Astrocyte of the spinal cord (primary cell): ENCODE data around the gene DSCAML1.

ENCODE experiments used
- DNase-seq: peaks from one replicate; pipeline ENCODE4 v3.0.0; 2011; ENCODE audit warnings: low read depth, low spot score
- H3K4me3 ChIP-seq: 2 replicates; pipeline ENCODE4 v1.5.1; 2011; ENCODE audit warnings: low read depth, mild to moderate bottlenecking, low read length, moderate library complexity
- in situ Hi-C: cut with HindIII; loops from 2 replicates; pipeline ENCODE4 v1.10.0; 2017; ENCODE audit warnings: low sequenced_read_pairs
- TF ChIP-seq, protein P1 (sequence below): IDR thresholded peaks from 2 replicates; pipeline ENCODE4 v1.5.1; 2012; ENCODE audit warnings: low read depth, mild to moderate bottlenecking, low read length, inconsistent platforms

Gene DSCAML1

DNA sequence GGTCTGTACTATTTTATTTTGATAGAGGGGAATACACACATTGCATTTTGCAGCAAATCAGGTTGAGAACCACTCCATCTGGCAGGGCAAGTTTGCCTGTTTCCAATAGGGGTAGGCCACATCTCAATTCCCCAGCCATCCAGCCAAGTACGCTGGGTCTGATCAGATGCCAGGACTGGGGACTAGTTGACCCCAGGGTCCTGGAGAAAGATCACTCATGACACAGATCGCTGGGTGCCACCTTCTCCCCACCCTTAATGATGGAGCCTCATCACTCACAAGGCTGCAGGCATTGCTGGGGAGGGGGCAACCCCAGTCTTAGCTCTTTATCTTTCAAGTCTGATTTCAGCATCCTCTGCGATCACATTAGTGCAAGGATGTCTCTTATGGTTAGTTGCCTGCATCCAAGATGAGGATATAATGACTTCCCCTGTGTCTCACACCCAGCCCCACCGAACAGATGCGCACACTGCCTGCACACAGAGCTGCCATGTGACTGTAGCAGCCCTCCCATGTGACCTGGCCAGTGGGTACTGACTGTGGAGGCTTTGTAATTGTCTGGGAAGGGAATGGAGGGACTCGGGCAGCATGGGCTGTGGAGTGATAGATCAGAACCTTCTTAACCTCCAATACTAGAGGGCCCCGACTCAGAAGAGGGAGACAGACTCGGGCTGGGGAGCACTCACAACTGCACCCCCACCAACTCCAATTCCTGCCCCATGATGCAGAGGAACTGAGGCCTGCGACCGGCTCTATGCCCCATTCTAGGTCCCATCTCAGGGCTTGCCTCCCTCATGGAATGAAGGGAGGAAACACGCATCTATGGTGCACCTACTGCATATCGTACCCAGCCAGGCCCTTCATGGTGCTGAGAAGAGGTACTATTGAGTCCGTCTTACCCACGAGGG lies 155.8 kb downstream of the DSCAML1 start:
- TF ChIP-seq, protein P1, sequence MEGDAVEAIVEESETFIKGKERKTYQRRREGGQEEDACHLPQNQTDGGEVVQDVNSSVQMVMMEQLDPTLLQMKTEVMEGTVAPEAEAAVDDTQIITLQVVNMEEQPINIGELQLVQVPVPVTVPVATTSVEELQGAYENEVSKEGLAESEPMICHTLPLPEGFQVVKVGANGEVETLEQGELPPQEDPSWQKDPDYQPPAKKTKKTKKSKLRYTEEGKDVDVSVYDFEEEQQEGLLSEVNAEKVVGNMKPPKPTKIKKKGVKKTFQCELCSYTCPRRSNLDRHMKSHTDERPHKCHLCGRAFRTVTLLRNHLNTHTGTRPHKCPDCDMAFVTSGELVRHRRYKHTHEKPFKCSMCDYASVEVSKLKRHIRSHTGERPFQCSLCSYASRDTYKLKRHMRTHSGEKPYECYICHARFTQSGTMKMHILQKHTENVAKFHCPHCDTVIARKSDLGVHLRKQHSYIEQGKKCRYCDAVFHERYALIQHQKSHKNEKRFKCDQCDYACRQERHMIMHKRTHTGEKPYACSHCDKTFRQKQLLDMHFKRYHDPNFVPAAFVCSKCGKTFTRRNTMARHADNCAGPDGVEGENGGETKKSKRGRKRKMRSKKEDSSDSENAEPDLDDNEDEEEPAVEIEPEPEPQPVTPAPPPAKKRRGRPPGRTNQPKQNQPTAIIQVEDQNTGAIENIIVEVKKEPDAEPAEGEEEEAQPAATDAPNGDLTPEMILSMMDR = no peak
- DNase-seq = no peak
- H3K4me3 ChIP-seq = no peak overlapping the region
- in situ Hi-C loops = no loop called here

DNA sequence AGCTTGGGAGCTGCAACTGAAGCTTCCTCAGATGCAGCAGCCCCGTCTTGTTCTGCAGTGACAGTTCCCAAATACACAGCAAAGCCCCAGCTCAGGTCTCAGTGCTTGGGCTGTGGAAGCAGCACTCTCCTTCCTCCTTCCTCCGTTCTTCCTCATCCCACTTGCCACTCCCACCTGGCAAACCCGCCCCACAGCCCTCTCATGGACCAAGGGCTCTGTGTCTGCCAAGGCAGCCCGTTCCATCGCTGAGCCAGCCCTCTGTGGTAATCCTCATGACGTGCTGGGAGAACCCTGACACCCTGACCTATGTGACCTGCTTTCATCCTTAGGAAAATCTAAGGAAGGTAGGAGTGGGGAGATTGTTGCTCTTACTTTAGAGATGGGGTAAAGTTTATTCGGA lies 157.0 kb downstream of the DSCAML1 start:
- H3K4me3 ChIP-seq = no peak overlapping the region
- in situ Hi-C loops = no loop called here
- no peak for DNase-seq
- TF ChIP-seq, protein P1 = no peak

DNA sequence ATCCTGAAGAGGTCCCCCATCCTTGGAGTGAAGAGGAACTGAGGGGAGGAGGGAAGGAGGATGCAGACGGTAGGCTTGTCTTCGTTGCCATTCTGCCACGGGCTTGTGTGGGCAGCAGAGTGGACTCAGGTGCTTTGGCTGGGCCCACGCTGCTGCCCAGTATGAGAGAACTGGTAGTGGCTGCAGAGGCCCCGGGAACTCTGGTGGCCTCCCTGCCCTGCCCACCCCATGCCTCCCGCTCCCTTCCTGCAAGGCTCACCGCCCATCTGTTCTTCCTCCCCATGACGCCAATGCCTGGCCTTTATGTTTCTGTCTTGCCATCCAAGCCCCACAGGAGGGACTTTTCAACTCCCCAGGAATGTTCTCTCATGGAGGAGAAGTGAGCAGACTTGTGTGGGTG lies 157.4 kb downstream of the DSCAML1 start:
- in situ Hi-C loops = no loop called here
- TF ChIP-seq, protein P1 = no peak
- no peak overlapping the region for H3K4me3 ChIP-seq
- no peak for DNase-seq

DNA sequence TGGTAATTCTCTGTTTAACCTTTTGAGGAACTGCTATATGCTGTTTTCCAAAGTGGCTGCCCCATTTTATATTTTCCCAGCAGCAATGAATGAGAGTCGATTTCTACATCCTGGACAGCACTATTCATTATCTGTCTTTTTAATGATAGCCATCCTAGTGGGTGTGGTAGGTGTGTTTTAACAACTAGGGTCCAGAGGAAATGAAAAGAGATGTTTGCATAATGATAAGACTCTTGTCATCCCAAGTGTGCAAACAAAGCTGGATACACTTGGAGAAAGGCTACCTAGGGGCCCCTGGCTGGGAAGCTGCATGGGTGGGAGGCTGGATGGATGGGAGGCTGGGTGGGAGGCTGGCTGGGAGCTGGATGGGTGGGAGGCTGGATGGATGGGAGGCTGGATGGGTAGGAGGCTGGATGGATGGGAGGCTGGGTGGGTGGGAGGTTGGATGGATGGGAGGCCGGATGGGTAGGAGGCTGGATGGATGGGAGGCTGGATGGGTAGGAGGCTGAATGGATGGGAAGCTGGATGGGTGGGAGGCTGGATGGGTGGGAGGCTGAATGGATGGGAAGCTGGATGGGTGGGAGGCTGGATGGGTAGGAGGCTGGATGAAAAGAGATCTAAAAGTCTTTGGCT lies 158.0 kb downstream of the DSCAML1 start:
- no peak overlapping the region for H3K4me3 ChIP-seq
- DNase-seq = no peak
- TF ChIP-seq, protein P1 = no peak
- in situ Hi-C loops = no loop called here

DNA sequence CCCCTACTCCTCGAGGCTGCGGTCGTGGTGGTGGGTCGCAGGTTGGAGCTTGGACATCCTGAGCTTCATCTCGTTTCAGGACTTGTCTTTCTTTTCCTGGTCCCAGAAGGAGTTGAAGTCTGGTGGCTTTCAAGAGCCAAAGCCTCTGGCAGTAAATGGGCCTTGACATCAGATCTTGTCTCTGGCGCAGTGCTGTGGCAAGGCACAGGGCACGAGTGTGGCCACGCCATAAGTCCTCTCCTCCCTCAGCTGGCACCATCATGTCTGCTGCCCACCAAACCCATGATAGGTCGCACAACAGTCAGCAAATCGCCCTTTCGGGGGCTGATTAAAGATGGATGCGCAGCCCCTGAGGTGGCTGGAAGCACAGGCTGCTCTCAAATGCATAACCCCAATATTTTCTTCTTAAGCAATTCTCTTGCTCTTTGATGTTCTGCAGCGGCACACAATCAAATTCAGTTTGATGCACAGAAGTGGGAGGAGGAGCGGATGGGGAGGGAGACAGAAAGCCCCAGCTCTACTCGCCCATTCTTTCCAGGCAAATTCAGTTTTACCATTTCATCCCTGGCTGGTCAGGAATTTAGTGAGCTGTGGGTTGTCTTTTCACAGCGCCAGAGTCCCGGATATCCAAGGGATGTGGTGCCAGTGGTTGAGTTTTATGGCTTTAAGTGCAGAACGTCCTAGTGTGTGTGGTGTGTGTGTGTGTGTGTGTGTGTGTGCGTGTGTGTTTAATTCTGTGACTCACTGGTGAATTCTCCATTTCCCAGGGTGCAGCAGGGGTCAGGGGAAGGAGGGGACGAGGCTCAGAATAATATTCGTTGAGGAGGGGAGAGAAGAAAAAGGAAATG lies 162.0 kb downstream of the DSCAML1 start:
- no peak overlapping the region for H3K4me3 ChIP-seq
- DNase-seq = no peak
- in situ Hi-C loops = no loop called here
- TF ChIP-seq, protein P1 = no peak

DNA sequence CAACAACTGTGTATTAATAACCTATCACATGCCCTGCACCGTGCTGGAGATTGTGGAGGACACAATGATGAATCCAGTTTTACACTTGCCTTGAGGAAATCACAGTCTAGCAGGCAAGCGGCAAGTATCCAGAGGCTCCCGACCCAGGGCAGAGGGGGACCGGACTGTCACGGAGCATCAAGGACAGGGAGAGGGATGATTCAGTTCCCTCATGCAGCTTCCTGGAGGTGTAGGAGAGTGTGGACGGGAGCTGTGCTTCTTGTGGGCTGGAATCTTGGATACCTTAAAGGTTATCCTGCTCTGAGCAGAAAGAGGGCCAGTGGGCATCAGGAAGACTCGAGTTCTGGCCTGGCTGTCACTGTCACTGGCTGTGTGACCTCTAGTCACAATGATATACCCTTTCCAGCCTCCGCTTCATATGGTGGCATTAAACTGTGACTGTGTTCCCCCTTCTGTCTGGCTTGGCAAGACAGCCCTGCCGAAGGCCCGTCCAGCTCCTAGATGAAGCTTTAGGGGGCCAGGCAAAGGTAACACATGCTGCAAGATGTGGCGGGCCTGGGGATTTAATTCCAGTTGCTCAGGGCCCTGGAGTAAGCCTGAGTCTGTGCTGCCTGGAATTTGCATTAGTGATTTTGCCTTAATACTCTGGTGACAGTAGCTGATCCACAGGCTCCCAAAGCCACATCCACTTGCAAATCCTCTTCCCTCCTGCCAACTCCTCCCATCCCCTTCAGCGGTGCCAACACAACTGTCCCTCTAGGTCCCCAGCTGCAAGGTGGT lies 162.8 kb downstream of the DSCAML1 start:
- DNase-seq = no peak
- in situ Hi-C loops = no loop called here
- H3K4me3 ChIP-seq = no peak overlapping the region
- TF ChIP-seq, protein P1 = no peak
